ENCODE data around the gene PREB.
"Not testable (repeated sequence)": the region's sequence is repeated elsewhere in the genome, so short reads cannot be mapped to it uniquely, and the experiment has no call there.

The PREB gene

DNA sequence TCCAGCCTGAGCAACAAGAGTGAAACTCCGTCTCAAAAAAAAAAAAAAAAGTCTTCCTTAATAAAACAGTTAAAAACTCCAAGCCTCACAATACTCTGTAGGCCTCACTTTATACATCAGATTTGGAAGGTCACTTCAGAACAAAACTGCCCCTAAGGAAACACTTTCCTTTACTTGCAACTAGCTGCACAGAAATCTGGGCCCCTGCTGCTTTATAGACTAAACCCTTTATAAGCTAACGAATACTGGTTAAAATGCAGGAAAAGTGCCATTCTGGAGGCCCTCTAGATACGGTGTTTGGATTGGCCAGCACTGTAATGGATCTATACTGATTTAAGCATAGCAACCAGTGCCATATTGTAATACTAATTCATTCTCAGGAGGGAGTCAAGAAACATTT is 9.3 kb downstream of the PREB start:
- DNase-seq (ENCODE audit: low spot score): no peak

DNA sequence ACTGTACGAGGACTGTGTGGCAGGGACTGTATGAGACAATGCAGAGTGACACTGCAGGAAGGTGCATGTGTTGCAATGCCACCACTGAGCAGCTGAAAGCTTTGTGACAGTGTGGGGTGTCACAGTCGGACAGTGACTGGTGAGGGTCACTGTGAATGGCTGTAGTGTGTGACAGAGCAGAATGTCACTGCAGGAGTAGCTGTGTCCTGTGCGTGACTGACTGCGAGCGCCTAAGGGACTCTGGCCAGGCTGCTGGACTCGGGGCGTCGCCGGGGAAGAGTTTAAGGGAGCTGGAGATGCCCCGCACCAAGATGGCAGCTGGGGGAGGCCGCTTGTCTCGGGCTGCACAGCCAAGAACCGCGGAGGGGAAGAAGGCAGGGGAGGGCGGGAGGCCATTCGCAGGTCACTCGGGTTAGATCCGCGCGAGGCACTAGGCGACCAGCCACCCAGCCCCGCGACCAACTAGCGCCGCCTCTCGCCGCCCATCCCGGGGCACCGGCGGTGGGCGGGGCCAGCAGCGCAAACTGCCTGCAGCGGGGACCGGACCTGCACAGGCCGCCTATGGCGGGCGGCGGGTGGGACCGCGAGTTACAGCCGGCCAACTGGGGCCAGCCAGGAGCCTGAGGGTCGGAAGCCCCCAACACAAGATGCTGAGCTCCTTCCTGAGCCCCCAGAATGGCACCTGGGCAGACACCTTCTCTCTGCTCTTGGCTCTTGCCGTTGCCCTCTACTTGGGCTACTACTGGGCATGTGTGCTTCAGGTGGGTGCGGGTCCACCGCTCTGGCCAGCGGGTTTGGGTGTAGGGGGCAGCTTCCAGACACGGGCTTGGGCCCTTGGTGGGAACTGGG is 10.9 kb downstream of the PREB start, which contains the start of gene ABHD1:
TSS of gene ABHD1 (plus strand) at position 514 of the 849 bp plus-strand sequence. CDS start at position 648, 134 bp downstream.
- DNase-seq (ENCODE audit: low spot score): peak; percentile 73

DNA sequence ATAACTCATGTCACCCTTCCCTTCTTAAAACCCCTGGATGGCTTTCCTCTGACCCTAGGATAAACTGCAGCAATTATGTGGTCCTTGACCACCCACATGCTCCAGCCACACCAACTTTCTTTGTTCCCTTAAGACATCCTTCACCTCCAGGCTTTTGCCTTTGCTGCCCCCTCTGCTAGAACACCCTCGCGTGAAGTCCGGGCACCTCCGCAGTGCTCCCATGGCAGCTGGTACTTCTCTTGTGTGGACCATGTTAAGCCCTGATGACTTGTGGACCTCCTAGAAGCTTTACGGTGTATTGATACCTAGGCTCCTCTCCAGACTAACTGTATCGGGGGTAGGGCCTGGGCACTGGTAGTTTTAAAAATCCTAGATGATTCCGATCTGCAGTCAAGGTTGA is 11.6 kb downstream of the PREB start:
- DNase-seq (ENCODE audit: low spot score): no peak

DNA sequence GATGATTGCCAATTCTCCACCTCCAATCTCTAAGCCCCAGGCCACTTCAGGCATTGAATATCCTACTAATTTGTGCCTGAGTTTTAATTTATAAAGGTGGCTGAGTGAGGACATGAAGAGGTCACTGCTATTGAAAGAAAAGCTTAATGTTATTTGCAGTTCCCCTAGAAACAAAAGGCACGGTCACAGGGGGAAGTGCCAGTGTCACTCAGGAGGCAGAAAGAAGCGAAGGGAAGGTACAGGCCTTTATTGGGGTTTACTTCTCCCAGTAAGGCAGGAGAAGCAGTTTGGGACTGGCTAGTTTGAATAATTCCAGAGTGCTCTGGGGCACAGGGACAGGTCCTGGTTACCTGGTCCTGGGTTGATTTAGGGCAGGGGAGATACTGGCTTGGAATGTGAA is 12.5 kb downstream of the PREB start:
- no peak for DNase-seq (ENCODE audit: low spot score)

DNA sequence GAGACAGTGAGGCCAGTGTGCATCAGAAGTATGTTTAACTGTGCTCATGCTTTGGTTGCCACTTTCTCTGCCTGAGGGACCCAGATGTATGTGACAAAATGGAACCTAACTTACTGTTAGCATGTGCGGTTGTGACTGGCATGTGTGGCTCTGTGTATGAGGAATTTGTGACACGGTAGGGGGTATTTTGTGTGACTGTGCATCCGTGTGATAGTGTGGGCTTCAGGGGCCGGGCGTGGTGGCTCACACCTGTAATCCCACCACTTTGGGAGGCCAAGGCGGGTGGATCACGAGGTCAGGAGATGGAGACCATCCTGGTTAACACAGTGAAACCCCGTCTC is 15.1 kb downstream of the PREB start:
- DNase-seq (ENCODE audit: low spot score): not testable (repeated sequence)

DNA sequence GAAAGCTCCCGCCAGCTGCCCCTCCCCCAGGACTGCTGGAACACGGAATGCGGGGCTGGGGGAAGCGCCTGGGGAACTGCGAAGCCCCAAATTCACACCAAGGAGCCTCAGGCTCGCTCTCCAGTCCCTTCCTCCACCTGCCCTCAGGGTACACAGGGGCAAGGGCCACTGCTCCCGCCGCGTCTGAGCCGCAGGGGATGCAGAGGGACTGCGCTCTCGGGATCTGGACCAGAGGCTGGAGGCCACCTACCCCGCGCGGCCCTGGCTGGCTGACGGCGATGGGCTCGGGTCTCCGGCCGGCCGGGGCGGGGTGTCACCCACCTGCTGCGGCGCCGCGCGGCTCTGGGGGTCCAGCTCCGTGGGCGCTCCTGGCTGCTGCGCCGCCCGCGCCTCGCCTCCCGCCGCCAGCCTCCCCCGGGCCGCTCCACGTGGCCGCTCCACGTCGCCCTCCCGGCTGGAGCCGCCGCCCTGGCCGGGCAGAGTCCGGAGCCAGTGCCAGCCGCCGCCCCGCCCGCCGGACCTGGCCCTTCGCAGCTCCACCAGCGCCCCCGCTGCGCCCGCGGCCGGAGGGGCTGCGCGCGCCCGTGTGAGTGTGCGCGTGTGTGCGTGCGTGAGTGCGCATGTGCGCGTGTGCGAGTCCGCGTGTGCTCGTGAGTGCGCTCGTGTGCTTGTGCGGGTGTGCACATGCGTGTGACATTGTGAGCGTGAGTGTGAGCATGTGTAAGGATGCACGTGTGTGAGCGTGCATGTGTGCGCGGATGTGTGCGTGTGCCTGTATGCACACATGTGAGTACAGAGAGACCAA is 15.7 kb downstream of the PREB start, which contains the start of gene CGREF1:
TSS of gene CGREF1 (minus strand) at position 604 of the 805 bp plus-strand sequence. CDS start 14,762 bp downstream, outside the sequence.
- DNase-seq (ENCODE audit: low spot score): peak; percentile 79

DNA sequence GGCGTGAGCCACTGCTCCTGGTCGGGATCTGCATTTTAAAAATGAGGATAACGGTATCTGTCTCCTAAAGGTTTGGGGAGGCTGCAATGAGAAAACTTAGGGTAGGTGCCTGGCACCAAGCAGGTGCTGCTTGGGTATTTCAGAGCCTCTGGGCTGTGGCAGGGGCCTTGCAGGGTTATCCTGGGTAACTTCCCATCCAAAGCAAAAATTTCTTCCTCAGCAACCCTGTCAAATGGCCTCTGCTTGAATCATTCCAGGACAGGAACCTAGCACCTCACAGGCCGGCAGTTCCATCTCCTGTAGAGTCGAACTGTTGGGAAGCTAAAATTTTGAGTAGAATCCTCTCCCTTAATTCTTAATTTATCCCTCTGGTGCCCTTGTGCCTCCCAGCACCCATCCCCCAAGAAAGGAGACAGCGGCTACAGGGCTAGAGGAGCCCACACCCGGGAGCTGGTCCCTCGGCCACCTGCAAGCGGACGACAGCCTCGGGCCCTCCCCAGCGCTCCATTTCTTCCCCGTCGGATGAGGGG is 16.4 kb downstream of the PREB start:
- no peak for DNase-seq (ENCODE audit: low spot score)

DNA sequence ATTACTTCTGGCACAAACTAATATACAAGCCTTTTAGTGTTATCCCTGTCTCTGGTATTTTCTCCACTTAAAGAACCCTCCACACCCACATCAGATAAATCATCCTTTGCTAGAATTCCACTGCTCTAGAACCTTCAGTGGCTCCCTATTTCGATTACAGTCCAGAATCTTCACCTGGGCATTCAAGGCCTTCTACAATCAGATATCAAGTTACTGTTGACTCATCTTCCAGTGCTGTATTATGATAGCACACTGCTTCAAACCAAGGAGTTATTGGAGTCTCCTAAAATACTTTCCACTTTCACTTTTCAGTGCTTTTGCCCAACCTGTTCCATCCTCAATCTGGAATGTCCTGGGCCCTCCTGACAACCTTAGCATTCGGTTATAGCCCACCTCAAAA is 18.9 kb downstream of the PREB start:
- no peak for DNase-seq (ENCODE audit: low spot score)

DNA sequence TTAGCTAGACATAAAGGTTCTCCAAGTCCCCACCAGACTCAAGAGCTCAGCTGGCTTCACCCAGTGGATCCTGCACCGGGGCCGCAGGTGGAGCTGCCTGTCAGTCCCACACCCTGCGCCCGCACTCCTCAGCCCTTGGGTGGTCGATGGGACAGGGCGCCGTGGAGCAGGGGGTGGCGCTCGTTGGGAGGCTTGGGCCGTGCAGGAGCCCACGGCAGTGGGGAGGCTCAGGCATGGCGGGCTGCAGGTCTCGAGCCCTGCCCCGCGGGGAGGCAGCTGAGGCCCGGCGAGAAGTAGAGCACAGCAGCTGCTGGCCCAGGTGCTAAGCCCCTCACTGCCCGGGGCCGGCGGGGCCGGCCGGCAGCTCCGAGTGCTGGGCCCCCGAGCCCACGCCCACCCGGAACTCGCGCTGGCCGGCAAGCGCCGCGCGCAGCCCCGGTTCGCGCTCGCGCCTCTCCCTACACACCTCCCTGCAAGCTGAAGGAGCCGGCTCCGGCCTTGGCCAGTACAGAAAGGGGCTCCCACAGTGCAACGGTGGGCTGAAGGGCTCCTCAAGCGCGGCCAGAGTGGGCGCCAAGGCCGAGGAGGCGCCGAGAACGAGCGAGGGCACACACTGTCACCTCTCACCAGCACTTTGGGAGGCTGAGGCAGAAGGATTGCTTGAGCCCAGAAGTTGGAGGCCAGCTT is 22.9 kb downstream of the PREB start:
- not testable (repeated sequence) for DNase-seq (ENCODE audit: low spot score)

DNA sequence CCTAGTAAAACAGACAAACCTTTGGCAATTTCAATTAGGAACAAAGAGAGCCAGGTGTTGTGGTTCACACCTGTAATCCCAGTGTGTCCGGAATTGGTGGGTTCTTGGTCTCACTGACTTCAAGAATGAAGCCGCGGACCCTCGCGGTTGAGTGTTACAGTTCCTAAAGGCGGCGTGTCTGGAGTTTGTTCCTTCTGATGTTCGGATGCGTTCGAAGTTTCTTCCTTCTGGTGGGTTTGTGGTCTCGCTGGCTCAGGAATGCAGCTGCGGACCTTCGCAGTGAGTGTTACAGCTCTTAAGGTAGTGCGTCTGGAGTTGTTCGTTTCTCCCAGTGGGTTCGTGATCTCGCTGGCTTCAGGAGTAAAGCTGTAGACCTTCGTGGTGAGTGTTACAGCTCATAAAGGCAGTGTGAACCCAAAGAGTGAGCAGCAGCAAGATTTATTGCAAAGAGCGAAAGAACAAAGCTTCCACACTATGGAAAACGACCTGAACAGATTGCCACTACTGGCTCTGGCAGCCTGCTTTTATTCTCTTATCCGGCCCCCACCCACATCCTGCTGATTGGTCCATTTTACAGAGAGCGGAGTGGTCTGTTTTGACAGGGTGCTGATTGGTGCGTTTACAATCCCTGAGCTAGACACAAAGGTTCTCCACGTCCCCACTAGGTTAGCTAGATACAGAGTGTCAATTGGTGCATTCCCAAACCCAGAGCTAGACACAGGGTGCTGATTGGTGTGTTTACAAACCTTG is 23.7 kb downstream of the PREB start:
- not testable (repeated sequence) for DNase-seq (ENCODE audit: low spot score)

DNA sequence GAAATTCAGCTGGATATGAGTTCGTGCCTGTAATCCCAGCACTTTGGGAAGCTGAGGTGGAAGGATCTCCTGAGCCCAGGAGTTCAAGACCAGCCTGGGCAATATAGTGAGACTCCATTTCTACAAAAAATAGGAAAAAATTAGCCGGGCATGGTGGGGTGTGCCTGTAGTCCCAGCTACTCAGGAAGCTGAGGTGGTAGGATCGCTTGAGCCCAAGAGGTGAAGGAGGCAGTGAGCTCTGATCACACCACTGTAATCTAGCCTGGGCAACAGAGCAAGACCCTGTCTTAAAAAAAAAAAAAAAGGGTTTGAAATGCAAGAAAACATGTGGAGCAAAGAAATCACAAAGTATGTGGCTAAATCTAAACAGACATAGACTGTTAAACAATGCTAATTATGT is 25.4 kb downstream of the PREB start:
- no peak for DNase-seq (ENCODE audit: low spot score)

DNA sequence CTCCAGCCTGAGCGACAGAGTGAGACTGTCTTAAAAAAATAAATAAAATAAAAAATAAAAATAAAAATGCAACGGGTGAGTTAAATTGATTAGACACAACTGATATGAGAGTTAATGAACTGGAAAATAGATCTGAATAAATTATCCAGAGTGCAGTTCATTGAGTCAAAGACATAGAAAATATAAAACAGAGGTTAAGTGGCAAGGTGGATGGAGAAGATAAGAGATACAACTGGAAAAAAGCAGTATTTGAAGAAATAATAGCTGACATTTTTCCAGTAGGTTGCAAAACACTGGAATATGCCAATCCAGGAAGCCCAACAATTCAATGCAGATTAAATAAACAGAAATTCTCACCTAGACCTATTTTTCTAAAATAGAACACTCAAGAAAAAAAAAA is 26.2 kb downstream of the PREB start:
- no peak for DNase-seq (ENCODE audit: low spot score)

DNA sequence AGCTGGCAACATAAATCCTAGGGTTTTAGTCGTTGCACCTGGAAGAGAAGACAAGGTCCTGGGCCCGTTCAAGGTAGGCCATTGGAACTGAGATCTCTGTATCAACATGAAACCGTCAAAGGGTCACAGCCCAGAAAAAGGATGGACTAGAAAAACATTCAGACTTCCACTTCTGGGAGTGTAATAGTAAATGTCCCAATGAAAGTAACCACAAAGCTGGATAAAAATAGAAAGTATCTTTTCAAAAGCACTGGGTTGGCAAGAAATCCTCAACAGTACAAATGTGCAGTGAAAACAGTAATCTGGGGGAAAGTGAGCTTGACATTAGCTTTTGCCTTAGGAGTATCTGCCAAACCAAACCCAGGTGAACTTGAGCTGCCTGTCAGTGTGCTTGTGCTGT is 28.5 kb downstream of the PREB start:
- DNase-seq (ENCODE audit: low spot score): no peak

DNA sequence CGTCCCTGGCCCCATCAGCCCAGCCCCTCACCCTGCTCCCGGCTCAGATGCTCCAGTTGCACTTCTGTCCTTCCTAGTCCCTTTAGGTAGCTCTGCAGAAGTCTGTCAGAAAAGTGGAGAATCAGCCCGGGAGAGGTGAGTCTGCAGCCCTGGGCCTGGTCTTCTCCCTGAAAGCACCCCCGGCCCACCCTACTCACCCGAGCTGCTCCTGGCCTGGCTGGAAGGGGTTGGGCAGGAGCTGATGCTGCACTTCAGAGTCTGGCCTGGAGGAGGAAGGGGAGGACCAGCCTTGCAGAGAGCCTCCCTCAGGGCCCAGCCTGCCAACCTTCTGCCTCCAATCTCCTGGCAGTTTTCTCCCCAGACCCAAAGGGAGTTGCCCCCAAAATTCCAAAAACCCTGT is 32.1 kb downstream of the PREB start:
- DNase-seq (ENCODE audit: low spot score): no peak

DNA sequence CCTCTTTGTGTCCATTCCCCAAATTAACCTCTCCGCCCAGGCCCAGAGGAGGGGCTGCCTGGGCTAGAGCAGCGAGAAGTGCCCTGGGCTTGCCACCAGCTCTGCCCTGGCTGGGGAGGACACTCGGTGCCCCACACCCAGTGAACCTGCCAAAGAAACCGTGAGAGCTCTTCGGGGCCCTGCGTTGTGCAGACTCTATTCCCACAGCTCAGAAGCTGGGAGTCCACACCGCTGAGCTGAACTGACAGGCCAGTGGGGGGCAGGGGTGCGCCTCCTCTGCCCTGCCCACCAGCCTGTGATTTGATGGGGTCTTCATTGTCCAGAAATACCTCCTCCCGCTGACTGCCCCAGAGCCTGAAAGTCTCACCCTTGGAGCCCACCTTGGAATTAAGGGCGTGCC is 34.4 kb downstream of the PREB start:
- no peak for DNase-seq (ENCODE audit: low spot score)

DNA sequence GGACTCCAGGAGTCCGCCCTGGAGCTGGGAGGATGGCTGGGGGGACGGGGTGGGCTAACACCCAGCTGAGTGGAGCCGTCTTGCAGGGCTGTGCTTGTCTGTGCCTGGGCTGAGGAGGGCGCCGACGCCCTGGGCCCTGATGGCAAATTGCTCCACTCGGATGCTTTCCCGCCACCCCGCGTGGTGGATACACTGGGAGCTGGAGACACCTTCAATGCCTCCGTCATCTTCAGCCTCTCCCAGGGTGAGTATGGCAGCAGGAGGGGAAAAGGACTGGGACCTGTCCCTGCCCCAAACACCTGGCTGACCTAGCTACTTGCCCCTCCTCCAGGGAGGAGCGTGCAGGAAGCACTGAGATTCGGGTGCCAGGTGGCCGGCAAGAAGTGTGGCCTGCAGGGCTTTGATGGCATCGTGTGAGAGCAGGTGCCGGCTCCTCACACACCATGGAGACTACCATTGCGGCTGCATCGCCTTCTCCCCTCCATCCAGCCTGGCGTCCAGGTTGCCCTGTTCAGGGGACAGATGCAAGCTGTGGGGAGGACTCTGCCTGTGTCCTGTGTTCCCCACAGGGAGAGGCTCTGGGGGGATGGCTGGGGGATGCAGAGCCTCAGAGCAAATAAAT is 35.0 kb downstream of the PREB start:
- DNase-seq (ENCODE audit: low spot score): no peak

DNA sequence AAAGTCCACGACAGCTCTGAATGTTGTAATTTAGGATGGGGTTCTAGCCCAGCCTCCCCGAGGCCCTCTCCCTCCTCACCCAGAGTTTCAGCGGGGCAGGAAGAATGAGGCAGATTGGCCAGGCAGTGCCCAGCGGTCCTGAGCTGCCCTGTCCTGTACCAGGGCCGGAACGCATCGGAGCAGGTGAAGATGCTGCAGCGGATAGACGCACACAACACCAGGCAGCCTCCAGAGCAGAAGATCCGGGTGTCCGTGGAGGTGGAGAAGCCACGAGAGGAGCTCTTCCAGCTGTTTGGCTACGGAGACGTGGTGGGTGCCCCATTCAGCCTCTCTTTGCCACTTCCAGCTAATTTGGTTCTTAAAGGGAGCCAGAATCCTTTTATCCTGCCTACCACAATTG is 37.1 kb downstream of the PREB start:
- DNase-seq (ENCODE audit: low spot score): no peak

DNA sequence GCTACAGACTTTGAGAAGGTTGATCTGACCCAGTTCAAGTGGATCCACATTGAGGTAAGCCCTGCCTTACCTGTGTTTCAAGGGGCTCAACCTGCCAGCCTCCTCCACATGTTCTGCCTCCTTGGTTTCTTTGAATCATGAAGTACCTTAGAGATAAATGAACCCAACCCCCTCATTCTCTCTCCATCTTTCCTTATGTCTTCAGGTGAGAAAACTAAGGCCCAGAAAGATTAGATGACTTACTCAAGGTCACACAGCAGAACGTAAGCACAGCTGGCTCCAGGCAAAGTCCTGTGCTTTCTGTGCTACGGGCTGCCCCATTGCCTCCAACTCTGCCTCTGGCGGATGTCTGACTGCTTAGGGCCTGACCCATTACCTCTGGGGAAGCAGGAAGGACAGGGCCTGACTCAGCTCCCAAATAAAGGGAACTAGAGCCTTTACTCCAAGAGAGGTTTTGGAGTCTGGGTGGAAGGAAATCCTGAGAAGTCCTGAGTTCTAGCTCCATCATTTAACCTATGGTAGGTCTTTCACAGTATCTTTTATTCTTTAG is 37.6 kb downstream of the PREB start:
- no peak for DNase-seq (ENCODE audit: low spot score)

DNA sequence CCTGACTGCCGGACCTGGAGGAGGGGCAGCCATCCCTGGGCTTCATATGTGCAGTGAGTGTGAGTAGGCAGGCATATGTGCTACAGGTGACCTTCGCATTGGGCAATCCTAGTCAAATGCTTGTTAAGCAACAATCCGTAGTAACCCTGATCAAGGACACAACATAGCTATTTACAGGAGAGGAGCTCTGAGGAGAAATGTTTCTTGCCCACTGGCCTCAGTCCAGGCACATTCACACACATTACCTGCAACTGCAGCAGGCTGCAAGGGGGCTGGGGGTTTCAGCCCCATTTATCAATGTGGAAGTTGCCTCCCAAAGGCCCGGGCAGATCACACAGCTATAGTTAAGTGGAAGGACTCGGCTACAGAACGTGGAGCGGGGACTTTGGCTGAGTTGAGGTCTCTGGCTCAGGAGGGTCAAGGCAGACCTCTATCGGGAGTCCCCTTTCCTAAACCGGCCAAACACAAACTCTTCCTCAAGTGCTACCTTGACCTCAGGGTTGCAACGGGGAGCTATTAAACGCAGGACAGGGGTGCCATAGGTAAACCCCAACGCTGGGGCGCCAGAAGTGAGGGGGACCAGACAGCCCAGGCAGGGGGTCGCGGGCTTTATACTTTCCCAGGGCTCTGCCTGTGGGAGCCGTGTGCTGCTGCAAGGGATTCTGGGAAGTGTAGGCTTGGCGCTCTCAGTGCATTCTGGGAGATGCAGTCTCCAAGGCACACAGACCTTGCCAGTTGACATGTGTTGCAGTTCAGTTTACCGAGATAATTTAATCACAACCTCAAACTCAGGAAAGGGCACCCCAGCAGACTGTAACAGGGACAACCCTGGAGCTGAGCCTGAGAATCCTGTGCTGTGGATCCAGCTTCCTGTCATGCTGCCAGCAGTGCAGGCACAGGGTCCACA is 38.4 kb downstream of the PREB start:
- DNase-seq (ENCODE audit: low spot score): peak; percentile 84

DNA sequence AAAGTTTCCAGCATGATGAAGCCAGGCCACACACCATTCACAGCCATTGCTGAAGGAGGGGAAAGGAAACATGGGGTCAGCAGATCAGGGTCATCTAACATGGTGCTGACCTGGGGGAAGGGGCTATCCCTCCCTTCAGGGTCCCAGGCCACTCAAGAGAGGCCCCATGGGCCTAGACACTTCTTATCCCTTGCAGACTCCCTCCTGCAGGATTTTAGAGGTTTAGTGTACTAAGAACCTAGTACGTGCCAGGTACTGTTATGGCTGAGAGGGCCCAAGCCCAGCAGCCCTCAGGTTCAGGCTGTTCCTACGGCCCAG is 39.0 kb downstream of the PREB start:
- no peak for DNase-seq (ENCODE audit: low spot score)

All from D341Med (cell line).